Activated CD4-positive, alpha-beta memory T cell treated with anti-CD3 and anti-CD28 coated beads for 36 hours (primary cell): ENCODE data around the gene MGAT3. TPM values are rescaled to one million over a fixed set of nuclear protein-coding genes. Genes with fewer than 3 reads are reported as not detected.

Experiments used
- CTCF ChIA-PET: fragments of 350-600 bp; sonication (Branson Sonifier 250); formaldehyde crosslinking; loops from one replicate; lab custom pipeline; 2021; ENCODE audit warnings: antibody characterized with exemption, inconsistent platforms; lab: Charles Lee
- POLR2A ChIA-PET: fragments of 350-600 bp; sonication (Branson Sonifier 250); formaldehyde crosslinking; loops from one replicate; lab custom pipeline; 2021; ENCODE audit warnings: antibody characterized with exemption; lab: Charles Lee
- DNase-seq: peaks from one replicate; pipeline ENCODE4 v3.0.0-alpha.2; 2020
- H3K27ac Mint-ChIP-seq: one replicate; pipeline ENCODE4 v1.8.0; 2021; ENCODE audit warnings: mixed read lengths
- H3K27me3 Mint-ChIP-seq: one replicate; pipeline ENCODE4 v1.8.0; 2021; ENCODE audit warnings: mixed read lengths
- H3K36me3 Mint-ChIP-seq: one replicate; pipeline ENCODE4 v1.8.0; 2021; ENCODE audit warnings: mixed read lengths
- H3K4me1 Mint-ChIP-seq: one replicate; pipeline ENCODE4 v1.8.0; 2021; ENCODE audit warnings: low read depth, mixed read lengths
- H3K4me3 Mint-ChIP-seq: one replicate; pipeline ENCODE4 v1.8.0; 2021; ENCODE audit warnings: mild to moderate bottlenecking, mixed read lengths
- H3K9me3 Mint-ChIP-seq: one replicate; pipeline ENCODE4 v1.8.0; 2021; ENCODE audit warnings: mixed read lengths
- intact Hi-C: fragments of 100-400 bp; cut with micrococcal nuclease; formaldehyde crosslinking; loops from one replicate; pipeline ENCODE4 v1.15.1; 2023
- total RNA-seq, 2 experiments: library from RNA; stranded (reverse); gene quantifications; one replicate each; pipeline ENCODE4 v1.2.3, GENCODE V29; 2021

The MGAT3 gene
- total RNA-seq, 2 experiments from 2014 or later, result 0.05 TPM; not detected in 1

DNA sequence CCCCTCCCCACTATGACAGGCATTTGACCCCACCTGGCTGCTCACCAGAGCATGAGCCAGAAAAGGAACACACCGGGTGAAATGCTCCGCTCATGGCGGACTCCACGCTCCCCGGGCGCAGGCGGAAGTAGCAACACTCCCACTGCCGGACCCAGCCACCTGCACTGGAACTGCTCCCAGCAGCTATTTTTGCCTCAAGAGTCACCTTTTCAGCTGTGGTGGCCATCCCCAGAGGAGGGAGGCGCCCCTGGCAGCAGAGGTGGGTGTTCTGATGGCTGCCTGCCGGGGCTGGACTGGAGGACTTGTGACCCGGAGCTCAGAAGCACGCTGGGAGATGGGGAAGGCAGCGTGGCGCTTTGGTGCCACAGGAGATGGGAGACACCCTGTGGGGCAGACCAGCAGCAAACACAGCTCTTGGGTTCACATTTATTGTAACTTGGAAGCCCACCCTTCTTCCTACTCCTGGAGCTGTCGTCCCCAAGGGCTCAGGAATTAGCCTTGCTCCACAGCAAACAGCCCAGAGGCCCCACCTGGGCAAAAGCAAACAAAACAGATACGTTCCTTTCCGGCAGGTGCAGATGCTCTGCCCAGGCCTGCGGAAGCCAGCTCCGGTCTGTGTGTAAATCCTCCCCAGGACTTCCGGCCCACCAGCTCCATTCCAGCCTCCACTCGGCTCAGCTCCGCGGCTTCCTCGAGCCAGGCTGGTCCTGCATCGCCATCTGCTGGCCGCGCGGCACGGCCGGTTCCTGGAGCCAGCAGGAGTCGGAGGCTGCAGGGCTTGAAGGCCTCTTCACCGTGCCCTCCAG, 72.1 kb downstream of the MGAT3 start:
- POLR2A ChIA-PET, result interaction anchor here (0.6 to 4.3 kb wide), 9 partner anchors 8 to 1175 kb away, joined by 3 to 43 read pairs (median 5); partner anchors contain the start of genes ATF4, MIEF1 and RPL3
- peak overlapping the region; percentile 61 for H3K4me3 Mint-ChIP-seq
- H3K4me1 Mint-ChIP-seq, result peaks cover 79% of the 10 kb centered on the region
- intact Hi-C loops, result loop anchor here (1.0 to 10.0 kb wide), 2 partner anchors 33 to 284 kb away; partner anchors contain the start of gene PDGFB
- H3K36me3 Mint-ChIP-seq, result peaks cover 54% of the 10 kb centered on the region
- peak overlapping the region; percentile 79 for H3K27ac Mint-ChIP-seq
- H3K27me3 Mint-ChIP-seq, result no peaks in the 10 kb centered on the region
- CTCF ChIA-PET, result interaction anchor here (0.6 to 14.2 kb wide), 42 partner anchors 8 to 1476 kb away, joined by 3 to 387 read pairs (median 4); partner anchors contain the start of genes ATF4, GRAP2, MIEF1 and RPL3
- H3K9me3 Mint-ChIP-seq, result no peaks in the 10 kb centered on the region
- peak; percentile 95 for DNase-seq

GRCh38 chr22:39529487-39529851, 72.7 kb downstream of the MGAT3 start:
- Mint-ChIP-seq H3K4me3 (peak overlapping the region; percentile 61), H3K27me3 (no peaks in the 10 kb centered on the region), H3K36me3 (peaks cover 49% of the 10 kb centered on the region), H3K4me1 (peaks cover 84% of the 10 kb centered on the region), H3K27ac (no peak overlapping the region), H3K9me3 (no peaks in the 10 kb centered on the region)
- ChIA-PET CTCF (interaction anchor here (0.7 to 14.2 kb wide), 36 partner anchors 8 to 1477 kb away, joined by 3 to 387 read pairs (median 5); partner anchors contain the start of genes ATF4, GRAP2, MIEF1 and RPL3), POLR2A (interaction anchor here (1.0 to 4.3 kb wide), 8 partner anchors 9 to 218 kb away, joined by 3 to 43 read pairs (median 6); partner anchors contain the start of genes ATF4, MIEF1 and RPL3)
- intact Hi-C loops, result loop anchor here (1.0 to 10.0 kb wide), 2 partner anchors 33 to 285 kb away; partner anchors contain the start of gene PDGFB
- no peak for DNase-seq

- POLR2A ChIA-PET, result interaction anchor here (0.8 to 4.3 kb wide), 7 partner anchors 10 to 219 kb away, joined by 3 to 43 read pairs (median 5); partner anchors contain the start of genes ATF4 and RPL3
- no peak for DNase-seq
- Mint-ChIP-seq H3K4me3 (peak overlapping the region; percentile 1), H3K9me3 (no peaks in the 10 kb centered on the region), H3K4me1 (peaks cover 78% of the 10 kb centered on the region), H3K36me3 (peaks cover 42% of the 10 kb centered on the region), H3K27ac (peak overlapping the region; percentile 48), H3K27me3 (no peaks in the 10 kb centered on the region)
- intact Hi-C loops, result loop anchor here (5.0 to 10.0 kb wide), 4 partner anchors 358 to 775 kb away; partner anchors contain the start of genes SUN2 and TNRC6B
- CTCF ChIA-PET, result interaction anchor here (0.8 to 14.2 kb wide), 16 partner anchors 10 to 1478 kb away, joined by 3 to 387 read pairs (median 6); partner anchors contain the start of genes ATF4, MIEF1 and TAB1
These were observed 73.3 kb downstream of the MGAT3 start for GRCh38 chr22:39530116-39530515.

GRCh38 chr22:39530692-39531331, 74.0 kb downstream of the MGAT3 start:
- Mint-ChIP-seq H3K4me3 (peak overlapping the region; percentile 91), H3K4me1 (peaks cover 71% of the 10 kb centered on the region), H3K27ac (peak overlapping the region; percentile 80), H3K36me3 (peaks cover 36% of the 10 kb centered on the region), H3K9me3 (no peaks in the 10 kb centered on the region), H3K27me3 (no peaks in the 10 kb centered on the region)
- POLR2A ChIA-PET, result interaction anchor here (0.8 to 4.3 kb wide), 5 partner anchors 8 to 220 kb away, joined by 3 to 43 read pairs (median 5); partner anchors contain the start of gene ATF4
- no peak for DNase-seq
- CTCF ChIA-PET, result interaction anchor here (0.8 to 14.2 kb wide), 13 partner anchors 11 to 494 kb away, joined by 3 to 387 read pairs (median 7); partner anchors contain the start of genes ATF4, MIEF1 and TAB1
- intact Hi-C loops, result loop anchor here (5.0 to 10.0 kb wide), 4 partner anchors 359 to 776 kb away; partner anchors contain the start of genes SUN2 and TNRC6B

GRCh38 chr22:39532215-39533073, 75.6 kb downstream of the MGAT3 start, which contains the start of gene RPS19BP1:
Gene RPS19BP1, minus strand, starts transcription at chr22:39532748. Its CDS starts 10 bp downstream, at chr22:39532738.
- intact Hi-C loops, result loop anchor here (1.0 to 10.0 kb wide), 10 partner anchors 12 to 814 kb away; partner anchors contain the start of genes ADSL, ATF4, MIEF1 and SUN2

DNA sequence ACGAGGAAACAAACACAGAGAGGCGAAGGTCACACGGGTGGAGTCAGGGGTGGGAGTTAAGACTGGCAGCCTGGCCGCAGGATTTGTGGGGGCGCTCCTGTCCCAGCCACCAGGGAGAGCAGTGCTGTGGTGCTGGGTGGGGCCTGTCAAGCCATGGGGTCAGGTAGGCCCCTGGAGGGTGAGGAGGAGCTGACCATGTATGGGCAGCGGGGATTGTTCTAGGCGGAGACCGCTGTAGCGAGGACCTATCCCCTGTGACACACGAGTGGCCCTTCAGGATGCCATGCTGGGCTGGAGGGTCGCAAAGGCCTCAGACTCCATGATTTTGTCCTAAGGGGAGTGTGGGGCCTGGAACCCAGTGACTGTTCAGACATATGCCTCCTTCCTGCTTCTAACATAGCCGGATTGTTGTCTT, 77.3 kb downstream of the MGAT3 start:
- no peak for DNase-seq
- ChIA-PET POLR2A (interaction anchor here (0.8 to 1.6 kb wide), 4 partner anchors 14 to 510 kb away, joined by 3 to 7 read pairs (median 5); partner anchors contain the start of gene ATF4), CTCF (interaction anchor here (0.6 to 14.2 kb wide), 48 partner anchors 9 to 902 kb away, joined by 3 to 387 read pairs (median 5); partner anchors contain the start of gene MIEF1)
- H3K4me1 Mint-ChIP-seq, result peaks cover 42% of the 10 kb centered on the region
- no peaks in the 10 kb centered on the region for H3K27me3 Mint-ChIP-seq
- intact Hi-C loops, result loop anchor here (5.0 to 10.0 kb wide), 4 partner anchors 362 to 779 kb away; partner anchors contain the start of genes SUN2 and TNRC6B
- H3K36me3 Mint-ChIP-seq, result peaks cover 27% of the 10 kb centered on the region
- H3K27ac Mint-ChIP-seq, result peak overlapping the region; percentile 2
- no peaks in the 10 kb centered on the region for H3K9me3 Mint-ChIP-seq
- H3K4me3 Mint-ChIP-seq, result no peak overlapping the region

More at GRCh38 chr22:39532215-39533073, 75.6 kb downstream of the MGAT3 start, which contains the start of gene RPS19BP1:
- ChIA-PET POLR2A (interaction anchor here (1.0 to 1.5 kb wide), 4 partner anchors 10 to 216 kb away, joined by 3 to 8 read pairs (median 4); partner anchors contain the start of gene ATF4), CTCF (interaction anchor here (0.8 to 14.2 kb wide), 5 partner anchors 15 to 492 kb away, joined by 3 to 387 read pairs (median 3); no protein-coding TSS in a partner anchor)
- peak within 1 kb of the TSS; percentile 80 for H3K27ac Mint-ChIP-seq
- DNase-seq, result peak; percentile 100
- no peaks in the 10 kb centered on the region for H3K9me3 Mint-ChIP-seq
- peaks cover 34% of the 10 kb centered on the region for H3K36me3 Mint-ChIP-seq
- peaks cover 58% of the 10 kb centered on the region for H3K4me1 Mint-ChIP-seq
- H3K4me3 Mint-ChIP-seq, result peak within 1 kb of the TSS; percentile 91
- H3K27me3 Mint-ChIP-seq, result no peaks in the 10 kb centered on the region

GRCh38 chr22:39534591-39535356, 78.0 kb downstream of the MGAT3 start:
- H3K9me3 Mint-ChIP-seq, result no peaks in the 10 kb centered on the region
- ChIA-PET POLR2A (interaction anchor here (0.6 to 1.6 kb wide), 5 partner anchors 15 to 510 kb away, joined by 3 to 7 read pairs (median 4); partner anchors contain the start of gene ATF4), CTCF (interaction anchor here (0.6 to 14.2 kb wide), 54 partner anchors 8 to 902 kb away, joined by 3 to 387 read pairs (median 4); partner anchors contain the start of gene MIEF1)
- peaks cover 35% of the 10 kb centered on the region for H3K4me1 Mint-ChIP-seq
- no peak overlapping the region for H3K4me3 Mint-ChIP-seq
- intact Hi-C loops, result loop anchor here (5.0 to 10.0 kb wide), 4 partner anchors 362 to 780 kb away; partner anchors contain the start of genes SUN2 and TNRC6B
- H3K27me3 Mint-ChIP-seq, result no peaks in the 10 kb centered on the region
- H3K36me3 Mint-ChIP-seq, result peaks cover 20% of the 10 kb centered on the region
- peak; percentile 87 for DNase-seq
- H3K27ac Mint-ChIP-seq, result no peak overlapping the region

GRCh38 chr22:39535357-39535725, 78.5 kb downstream of the MGAT3 start:
- POLR2A ChIA-PET, result interaction anchor here (0.6 to 1.6 kb wide), 4 partner anchors 216 to 509 kb away, joined by 3 to 7 read pairs (median 5); no protein-coding TSS in a partner anchor
- Mint-ChIP-seq H3K27me3 (no peaks in the 10 kb centered on the region), H3K4me3 (no peak overlapping the region), H3K36me3 (peaks cover 15% of the 10 kb centered on the region), H3K27ac (no peak overlapping the region), H3K4me1 (peaks cover 30% of the 10 kb centered on the region), H3K9me3 (no peaks in the 10 kb centered on the region)
- intact Hi-C loops, result loop anchor here (10.0 kb wide), 1 partner anchor 781 kb away; the partner anchor contains the start of gene SUN2
- CTCF ChIA-PET, result interaction anchor here (0.7 to 14.2 kb wide), 35 partner anchors 8 to 812 kb away, joined by 3 to 387 read pairs (median 6); partner anchors contain the start of gene MIEF1
- DNase-seq, result no peak

- no peaks in the 10 kb centered on the region for H3K9me3 Mint-ChIP-seq
- intact Hi-C loops, result loop anchor here (10.0 kb wide), 1 partner anchor 781 kb away; the partner anchor contains the start of gene SUN2
- CTCF ChIA-PET, result interaction anchor here (1.1 to 14.2 kb wide), 10 partner anchors 9 to 812 kb away, joined by 3 to 387 read pairs (median 12); no protein-coding TSS in a partner anchor
- no peak overlapping the region for H3K27ac Mint-ChIP-seq
- H3K27me3 Mint-ChIP-seq, result no peaks in the 10 kb centered on the region
- POLR2A ChIA-PET, result no interaction called here
- H3K4me1 Mint-ChIP-seq, result peaks cover 24% of the 10 kb centered on the region
- H3K36me3 Mint-ChIP-seq, result peaks cover 11% of the 10 kb centered on the region
- H3K4me3 Mint-ChIP-seq, result no peak overlapping the region
- no peak for DNase-seq
These were observed 79.1 kb downstream of the MGAT3 start for GRCh38 chr22:39535831-39536449.
